HepG2 (cell line): Measurements from ENCODE around the gene NUAK1.

Experiments used
- ERF ChIP-seq: IDR thresholded peaks from 2 replicates; pipeline ENCODE4 v1.6.1; 2018; ENCODE audit warnings: missing biosample characterization, missing genetic modification reagents
- SNRNP70 ChIP-seq: fragments of 200-400 bp; formaldehyde crosslinking; IDR thresholded peaks from 2 replicates; pipeline ENCODE4 v1.6.1; 2017; ENCODE audit warnings: mild to moderate bottlenecking, low read depth, low read length, moderate library complexity
- TF ChIP-seq, protein P1 (sequence below): sonication (generic); formaldehyde crosslinking; IDR thresholded peaks from 2 replicates; pipeline ENCODE4 v1.5.0; 2020; ENCODE audit warnings: mild to moderate bottlenecking, missing genetic modification reagents, moderate library complexity

- TF ChIP-seq ERF (no peak), SNRNP70 (no peak)
- TF ChIP-seq, protein P1, sequence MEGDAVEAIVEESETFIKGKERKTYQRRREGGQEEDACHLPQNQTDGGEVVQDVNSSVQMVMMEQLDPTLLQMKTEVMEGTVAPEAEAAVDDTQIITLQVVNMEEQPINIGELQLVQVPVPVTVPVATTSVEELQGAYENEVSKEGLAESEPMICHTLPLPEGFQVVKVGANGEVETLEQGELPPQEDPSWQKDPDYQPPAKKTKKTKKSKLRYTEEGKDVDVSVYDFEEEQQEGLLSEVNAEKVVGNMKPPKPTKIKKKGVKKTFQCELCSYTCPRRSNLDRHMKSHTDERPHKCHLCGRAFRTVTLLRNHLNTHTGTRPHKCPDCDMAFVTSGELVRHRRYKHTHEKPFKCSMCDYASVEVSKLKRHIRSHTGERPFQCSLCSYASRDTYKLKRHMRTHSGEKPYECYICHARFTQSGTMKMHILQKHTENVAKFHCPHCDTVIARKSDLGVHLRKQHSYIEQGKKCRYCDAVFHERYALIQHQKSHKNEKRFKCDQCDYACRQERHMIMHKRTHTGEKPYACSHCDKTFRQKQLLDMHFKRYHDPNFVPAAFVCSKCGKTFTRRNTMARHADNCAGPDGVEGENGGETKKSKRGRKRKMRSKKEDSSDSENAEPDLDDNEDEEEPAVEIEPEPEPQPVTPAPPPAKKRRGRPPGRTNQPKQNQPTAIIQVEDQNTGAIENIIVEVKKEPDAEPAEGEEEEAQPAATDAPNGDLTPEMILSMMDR (CRISPR knock-in tag), result no peak
These were observed 90.1 kb downstream of the NUAK1 start for GRCh38 chr12:106048676-106049075.
